HepG2 (cell line): ENCODE measurements around the gene HELZ. TPM values are rescaled to one million over a fixed set of nuclear protein-coding genes. Genes with fewer than 3 reads are reported as not detected.

ENCODE experiments used
- BRCA1 ChIP-seq: sonication (generic); formaldehyde crosslinking; IDR thresholded peaks from 2 replicates; pipeline ENCODE4 v1.4.0; 2020; ENCODE audit warnings: missing genetic modification reagents
- RERE ChIP-seq: IDR thresholded peaks from 2 replicates; pipeline ENCODE4 v1.6.1; 2016; ENCODE audit warnings: low read depth, missing genetic modification reagents, missing compliant biosample characterization
- SNAPC5 ChIP-seq: sonication (generic); formaldehyde crosslinking; IDR thresholded peaks from 2 replicates; pipeline ENCODE4 v1.8.1; 2023; ENCODE audit warnings: mild to moderate bottlenecking, missing genetic modification reagents, borderline replicate concordance
- TCF7 ChIP-seq: sonication (generic); IDR thresholded peaks from 2 replicates; pipeline ENCODE4 v1.6.1; 2016; ENCODE audit warnings: antibody characterized with exemption, low read depth
- ZBTB25 ChIP-seq: IDR thresholded peaks from 2 replicates; pipeline ENCODE4 v1.6.1; 2018; ENCODE audit warnings: missing genetic modification reagents
- ZFP37 ChIP-seq: sonication (generic); formaldehyde crosslinking; IDR thresholded peaks from 2 replicates; pipeline ENCODE4 v1.4.0; 2020; ENCODE audit warnings: missing genetic modification reagents, borderline replicate concordance
- ZFP41 ChIP-seq: sonication (generic); formaldehyde crosslinking; IDR thresholded peaks from 2 replicates; pipeline ENCODE4 v1.4.0; 2020; ENCODE audit warnings: mild to moderate bottlenecking, missing genetic modification reagents, borderline replicate concordance
- ZNF124 ChIP-seq: sonication (generic); formaldehyde crosslinking; IDR thresholded peaks from 2 replicates; pipeline ENCODE4 v1.4.0; 2020; ENCODE audit warnings: missing genetic modification reagents
- ZNF235 ChIP-seq: sonication (generic); formaldehyde crosslinking; IDR thresholded peaks from 2 replicates; pipeline ENCODE4 v1.8.1; 2023; ENCODE audit warnings: mild to moderate bottlenecking, missing genetic modification reagents, borderline replicate concordance
- ZNF407 ChIP-seq: sonication (generic); formaldehyde crosslinking; IDR thresholded peaks from one replicate; pipeline ENCODE4 v1.5.1; 2020; ENCODE audit warnings: mild to moderate bottlenecking, missing genetic modification reagents; ENCODE audit errors: not compliant biosample characterization
- ZNF740 ChIP-seq: sonication (generic); formaldehyde crosslinking; IDR thresholded peaks from 2 replicates; pipeline ENCODE4 v1.4.0; 2020; ENCODE audit warnings: missing genetic modification reagents
- ZSCAN21 ChIP-seq: sonication (generic); formaldehyde crosslinking; IDR thresholded peaks from 2 replicates; pipeline ENCODE4 v1.8.0; 2022; ENCODE audit warnings: mild to moderate bottlenecking, missing genetic modification reagents, moderate library complexity, borderline replicate concordance
- polyA plus RNA-seq, 8 experiments: library from polyadenylated mRNA; depleted of rRNA in 3 of 8; stranded (reverse) in 7 of 8; unstranded in 1 of 8; fragments of >200 nt; fragmentation: Illumina TruSeq in 4 of 8; extraction: Trizol in 4 of 8; gene quantifications; 2 replicates each; pipeline versions ENCODE4 v1.2.1 to v1.2.3, GENCODE V29; 2011 to 2016; ENCODE audit warnings: low read depth in 4 of 8, missing spikeins in 1 of 8, mixed read lengths in 1 of 8; ENCODE audit not compliant: insufficient read depth in 1 of 8
- total RNA-seq, 5 experiments: library from RNA; depleted of rRNA; stranded (reverse); fragments of >200 nt; fragmentation: Illumina TruSeq; extraction: Trizol; gene quantifications; 2 replicates each; pipeline ENCODE4 v1.2.3, GENCODE V29; 2016; ENCODE audit warnings: low read depth in 1 of 5

HELZ gene
- total and polyA plus RNA-seq, 2 of the 13 experiments (the other 11 are each of a cell fraction or from before 2014, with no cell fraction given) = 35.3 to 52.4 TPM

GRCh38 chr17:67246653-67247415 is 1.8 kb upstream of the HELZ start (continued):
- TF ChIP-seq SNAPC5 (CRISPR knock-in tag) (peak; percentile 83; the same call in 1 of the 2 replicates), ZBTB25 (CRISPR knock-in tag) (no peak), ZFP41 (CRISPR knock-in tag) (no peak), BRCA1 (CRISPR knock-in tag) (peak; percentile 86; the same call in 1 of the 2 replicates), ZSCAN21 (CRISPR knock-in tag) (0 out of 2 replicates have a peak, but pooled peaks have one; percentile 10), ZNF124 (CRISPR knock-in tag) (peak; percentile 88; the same call in 1 of the 2 replicates), RERE (CRISPR knock-in tag) (peak; percentile 44; the same call in 1 of the 2 replicates), ZNF740 (CRISPR knock-in tag) (peak; percentile 32; the same call in 1 of the 2 replicates), ZFP37 (peak; percentile 89), ZNF407 (CRISPR knock-in tag) (no peak), ZNF235 (CRISPR knock-in tag) (no peak), TCF7 (peak; percentile 80)
